Daoy (cell line): ENCODE data around the gene YOD1. TPM values are rescaled to one million over a fixed set of nuclear protein-coding genes. Genes with fewer than 3 reads are reported as not detected.
"Not testable (repeated sequence)": the region's sequence is repeated elsewhere in the genome, so short reads cannot be mapped to it uniquely, and the experiment has no call there.

Experiments
- DNase-seq: peaks from one replicate; pipeline ENCODE4 v3.0.0-alpha.2; 2015; ENCODE audit warnings: low read depth
- total RNA-seq: library from RNA; depleted of rRNA; stranded (reverse); fragments of >200 nt; shearing (Covaris generic); gene quantifications from 2 replicates; pipeline ENCODE4 v1.2.3, GENCODE V29; 2014

Gene YOD1
- total RNA-seq, 1 experiment from 2014 or later, result 7.0 TPM

- DNase-seq, result peak; percentile 37
Observed at GRCh38 chr1:207049974-207050391, 1.0 kb downstream of the YOD1 start.

GRCh38 chr1:207049514-207049913 is 1.5 kb downstream of the YOD1 start:
- DNase-seq, result no peak

- no peak for DNase-seq
Observed at GRCh38 chr1:207049054-207049453, 2.0 kb downstream of the YOD1 start.

GRCh38 chr1:207048041-207048440 is 3.0 kb downstream of the YOD1 start:
- DNase-seq, result no peak

GRCh38 chr1:207047505-207047904 is 3.5 kb downstream of the YOD1 start:
- DNase-seq, result no peak

- no peak for DNase-seq
Observed at GRCh38 chr1:207045453-207045852, 5.6 kb downstream of the YOD1 start.

- not testable (repeated sequence) for DNase-seq
Observed at GRCh38 chr1:207041397-207041796, 9.6 kb downstream of the YOD1 start.

- DNase-seq, result no peak
Observed at GRCh38 chr1:207040181-207040533, 10.9 kb downstream of the YOD1 start.

- no peak for DNase-seq
Observed at GRCh38 chr1:207039380-207040180, 11.4 kb downstream of the YOD1 start.

- DNase-seq, result no peak
Observed at GRCh38 chr1:207036865-207037264, 14.1 kb downstream of the YOD1 start.

- no peak for DNase-seq
Observed at GRCh38 chr1:207035877-207036551, 15.0 kb downstream of the YOD1 start.

- DNase-seq, result peak; percentile 82
Observed at GRCh38 chr1:207034998-207035397, 16.0 kb downstream of the YOD1 start.

- no peak for DNase-seq
Observed at GRCh38 chr1:207034208-207034607, 16.8 kb downstream of the YOD1 start.

- no peak for DNase-seq
Observed at GRCh38 chr1:207033302-207033701, 17.7 kb downstream of the YOD1 start.

GRCh38 chr1:207032528-207033017 is 18.4 kb downstream of the YOD1 start, which contains the start of gene C1orf116:
TSS of gene C1orf116 (minus strand) at chr1:207032756. CDS start at chr1:207027598, 5,158 bp downstream.
- DNase-seq, result peak; percentile 48

GRCh38 chr1:207031632-207032264 is 19.3 kb downstream of the YOD1 start:
- no peak for DNase-seq

- no peak for DNase-seq
Observed at GRCh38 chr1:207031016-207031415, 20.0 kb downstream of the YOD1 start.

GRCh38 chr1:207030522-207031009 is 20.4 kb downstream of the YOD1 start:
- no peak for DNase-seq

GRCh38 chr1:207029701-207030521 is 21.1 kb downstream of the YOD1 start:
- DNase-seq, result no peak

- DNase-seq, result no peak
Observed at GRCh38 chr1:207028884-207029650, 21.9 kb downstream of the YOD1 start.

- DNase-seq, result no peak
Observed at GRCh38 chr1:207027921-207028320, 23.1 kb downstream of the YOD1 start.
